GM12878 (cell line): ENCODE measurements around the gene LRRK1. TPM values are rescaled to one million over a fixed set of nuclear protein-coding genes. Genes with fewer than 3 reads are reported as not detected.

Source experiments
- CBX3 ChIP-seq: fragments of 200-600 bp; sonication (generic); IDR thresholded peaks from 2 replicates; pipeline ENCODE4 v1.6.1; 2016; ENCODE audit warnings: low read depth, borderline replicate concordance
- CBX5 ChIP-seq: sonication (generic); IDR thresholded peaks from 2 replicates; pipeline ENCODE4 v1.6.1; 2016; ENCODE audit warnings: low read depth, moderate library complexity, mild to moderate bottlenecking, inconsistent platforms
- CEBPB ChIP-seq, 2 experiments: fragments of 150-350 bp in 1 of 2; IDR thresholded peaks; 2 replicates each; pipeline ENCODE4 v1.6.1; 2012 to 2014; ENCODE audit warnings: low read depth in 2 of 2, low read length in 2 of 2, borderline replicate concordance in 1 of 2, inconsistent platforms in 1 of 2
- ESRRA ChIP-seq: IDR thresholded peaks from 2 replicates; pipeline ENCODE4 v1.6.1; 2012; ENCODE audit warnings: mild to moderate bottlenecking, low read length, improper control_type of control experiment
- FOS ChIP-seq: IDR thresholded peaks from 3 replicates; pipeline ENCODE4 v1.6.1; 2011; ENCODE audit warnings: borderline replicate concordance; ENCODE audit not compliant: insufficient read length; ENCODE audit errors: extremely low read depth
- GABPA ChIP-seq: IDR thresholded peaks from 2 replicates; pipeline ENCODE4 v1.6.1; 2014; ENCODE audit warnings: antibody characterized with exemption, low read depth, mild to moderate bottlenecking, inconsistent platforms
- KDM1A ChIP-seq: fragments of 200-600 bp; sonication (generic); IDR thresholded peaks from 2 replicates; pipeline ENCODE4 v1.6.1; 2016; ENCODE audit warnings: borderline replicate concordance
- RAD21 ChIP-seq: IDR thresholded peaks from 2 replicates; pipeline ENCODE4 v1.6.1; 2011; ENCODE audit warnings: mild to moderate bottlenecking, low read depth, low read length, moderate library complexity; ENCODE audit not compliant: insufficient read depth
- SIN3A ChIP-seq: IDR thresholded peaks from 2 replicates; pipeline ENCODE4 v1.6.1; 2012; ENCODE audit warnings: low read depth, low read length, improper control_type of control experiment
- SIX5 ChIP-seq: IDR thresholded peaks from 2 replicates; pipeline ENCODE4 v1.6.1; 2011; ENCODE audit warnings: mild to moderate bottlenecking, low read depth, low read length, moderate library complexity; ENCODE audit not compliant: severe bottlenecking
- SMAD5 ChIP-seq: IDR thresholded peaks from 2 replicates; pipeline ENCODE4 v1.6.1; 2016; ENCODE audit warnings: antibody characterized with exemption, low read depth
- SMC3 ChIP-seq: IDR thresholded peaks from 2 replicates; pipeline ENCODE4 v1.6.1; 2011; ENCODE audit warnings: low read length, improper control_type of control experiment, borderline replicate concordance
- SP1 ChIP-seq: IDR thresholded peaks from one replicate; pipeline ENCODE4 v1.6.1; 2011; ENCODE audit warnings: low read depth, low read length
- STAT3 ChIP-seq: IDR thresholded peaks from 2 replicates; pipeline ENCODE4 v1.6.1; 2011; ENCODE audit warnings: low read depth, low read length, improper control_type of control experiment
- SUPT20H ChIP-seq: IDR thresholded peaks from 2 replicates; pipeline ENCODE4 v1.6.1; 2011; ENCODE audit warnings: low read depth, mild to moderate bottlenecking, low read length, moderate library complexity, borderline replicate concordance; ENCODE audit not compliant: control insufficient read depth
- TAF1 ChIP-seq: IDR thresholded peaks from 2 replicates; pipeline ENCODE4 v1.6.1; 2011; ENCODE audit warnings: mild to moderate bottlenecking, low read depth, low read length, borderline replicate concordance
- ZSCAN29 ChIP-seq: fragments of 450-650 bp; IDR thresholded peaks from 2 replicates; pipeline ENCODE4 v1.6.1; 2017; ENCODE audit warnings: mild to moderate bottlenecking, moderate library complexity
- polyA plus RNA-seq, 11 experiments: library from polyadenylated mRNA; depleted of rRNA in 4 of 11; unstranded in 6 of 11; stranded (reverse) in 5 of 11; fragments of >200 nt; fragmentation: Nextera tagmentation in 4 of 11; fragmentation: Illumina TruSeq in 1 of 11; extraction: Ambion mirVana in 4 of 11; extraction: Trizol in 1 of 11; gene quantifications; 1 replicate in 1 of 11; 2 replicates in 10 of 11; pipeline versions ENCODE4 v1.2.1 to v1.2.3, GENCODE V29; 2011 to 2016; ENCODE audit warnings: inconsistent platforms in 2 of 11, missing spikeins in 2 of 11, low read depth in 1 of 11
- total RNA-seq, 4 experiments: library from RNA; depleted of rRNA in 3 of 4; stranded (reverse); fragments of >200 nt in 3 of 4; fragmentation: Illumina TruSeq in 1 of 4; extraction: Trizol in 1 of 4; gene quantifications; 2 replicates each; pipeline versions ENCODE4 v1.2.1 to v1.2.3, GENCODE V29; 2013 to 2021
- TF ChIP-seq, protein P1 (sequence below): IDR thresholded peaks from 2 replicates; pipeline ENCODE4 v1.6.1; 2011; ENCODE audit warnings: borderline replicate concordance, low read depth, mild to moderate bottlenecking, moderate library complexity, low read length; ENCODE audit not compliant: insufficient read depth, poor library complexity, severe bottlenecking
- TF ChIP-seq, protein P2 (sequence below): fragments of 450-650 bp; IDR thresholded peaks from 2 replicates; pipeline ENCODE4 v1.6.1; 2016; ENCODE audit warnings: mild to moderate bottlenecking, moderate library complexity, borderline replicate concordance
- TF ChIP-seq, protein P3 (sequence below): fragments of 450-650 bp; IDR thresholded peaks from 2 replicates; pipeline ENCODE4 v1.6.1; 2017; ENCODE audit warnings: mild to moderate bottlenecking, moderate library complexity

The LRRK1 gene
- total and polyA plus RNA-seq, 10 of the 15 experiments (the other 5 are each of a cell fraction or from before 2014, with no cell fraction given): 2.2 to 58.3 (median 17.9) TPM

DNA sequence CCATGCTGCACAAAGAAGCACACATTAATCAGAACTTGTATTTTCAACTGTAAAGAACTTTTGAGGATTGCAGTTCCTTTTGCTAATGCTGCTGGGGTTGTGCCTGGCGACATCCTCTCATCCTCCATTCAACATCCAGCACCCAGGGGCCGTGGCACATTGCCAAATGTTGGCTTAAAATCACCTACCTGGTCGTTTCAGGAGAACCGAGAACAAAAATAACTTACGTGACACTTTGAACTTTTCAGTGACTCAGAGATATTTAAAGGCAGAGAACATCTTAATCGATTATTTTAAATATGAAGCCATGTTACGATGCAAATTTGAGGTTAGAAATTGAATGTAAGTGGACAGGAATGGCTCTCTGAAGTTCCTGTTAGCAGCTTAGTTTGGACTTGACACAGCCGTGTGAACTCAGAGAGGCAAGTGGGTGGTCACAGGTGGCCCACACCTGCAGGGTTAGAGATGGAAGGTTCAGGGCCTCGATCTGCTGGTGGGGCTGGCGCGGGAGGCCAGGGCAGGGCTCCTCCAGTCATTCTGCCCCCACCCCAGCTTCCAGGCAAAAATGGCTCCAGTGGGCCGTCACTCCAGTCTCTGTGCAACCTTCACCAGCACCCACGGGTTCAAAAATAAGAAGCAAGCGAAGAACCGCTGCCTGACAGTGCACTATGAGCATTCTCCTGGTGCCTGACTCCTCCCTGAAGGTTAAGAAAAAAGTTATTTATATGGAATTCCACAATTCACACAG is 12.2 kb downstream of the LRRK1 start (continued):
- TF ChIP-seq, protein P1, sequence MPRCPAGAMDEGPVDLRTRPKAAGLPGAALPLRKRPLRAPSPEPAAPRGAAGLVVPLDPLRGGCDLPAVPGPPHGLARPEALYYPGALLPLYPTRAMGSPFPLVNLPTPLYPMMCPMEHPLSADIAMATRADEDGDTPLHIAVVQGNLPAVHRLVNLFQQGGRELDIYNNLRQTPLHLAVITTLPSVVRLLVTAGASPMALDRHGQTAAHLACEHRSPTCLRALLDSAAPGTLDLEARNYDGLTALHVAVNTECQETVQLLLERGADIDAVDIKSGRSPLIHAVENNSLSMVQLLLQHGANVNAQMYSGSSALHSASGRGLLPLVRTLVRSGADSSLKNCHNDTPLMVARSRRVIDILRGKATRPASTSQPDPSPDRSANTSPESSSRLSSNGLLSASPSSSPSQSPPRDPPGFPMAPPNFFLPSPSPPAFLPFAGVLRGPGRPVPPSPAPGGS: no peak
- TF ChIP-seq GABPA (no peak), ESRRA (no peak), ZSCAN29 (no peak), RAD21 (no peak), SUPT20H (no peak), SMC3 (no peak), SP1 (peak; percentile 18), STAT3 (no peak), FOS (no peak), CBX3 (no peak), TAF1 (no peak), SMAD5 (no peak), CBX5 (no peak), SIX5 (no peak), SIN3A (no peak), CEBPB (IDR thresholded peaks at IDR 0.05; ENCODE audit: borderline replicate concordance in 1 of 2, low read depth in 2 of 2, low read length in 2 of 2) (no peak), KDM1A (no peak)
- TF ChIP-seq, protein P2, sequence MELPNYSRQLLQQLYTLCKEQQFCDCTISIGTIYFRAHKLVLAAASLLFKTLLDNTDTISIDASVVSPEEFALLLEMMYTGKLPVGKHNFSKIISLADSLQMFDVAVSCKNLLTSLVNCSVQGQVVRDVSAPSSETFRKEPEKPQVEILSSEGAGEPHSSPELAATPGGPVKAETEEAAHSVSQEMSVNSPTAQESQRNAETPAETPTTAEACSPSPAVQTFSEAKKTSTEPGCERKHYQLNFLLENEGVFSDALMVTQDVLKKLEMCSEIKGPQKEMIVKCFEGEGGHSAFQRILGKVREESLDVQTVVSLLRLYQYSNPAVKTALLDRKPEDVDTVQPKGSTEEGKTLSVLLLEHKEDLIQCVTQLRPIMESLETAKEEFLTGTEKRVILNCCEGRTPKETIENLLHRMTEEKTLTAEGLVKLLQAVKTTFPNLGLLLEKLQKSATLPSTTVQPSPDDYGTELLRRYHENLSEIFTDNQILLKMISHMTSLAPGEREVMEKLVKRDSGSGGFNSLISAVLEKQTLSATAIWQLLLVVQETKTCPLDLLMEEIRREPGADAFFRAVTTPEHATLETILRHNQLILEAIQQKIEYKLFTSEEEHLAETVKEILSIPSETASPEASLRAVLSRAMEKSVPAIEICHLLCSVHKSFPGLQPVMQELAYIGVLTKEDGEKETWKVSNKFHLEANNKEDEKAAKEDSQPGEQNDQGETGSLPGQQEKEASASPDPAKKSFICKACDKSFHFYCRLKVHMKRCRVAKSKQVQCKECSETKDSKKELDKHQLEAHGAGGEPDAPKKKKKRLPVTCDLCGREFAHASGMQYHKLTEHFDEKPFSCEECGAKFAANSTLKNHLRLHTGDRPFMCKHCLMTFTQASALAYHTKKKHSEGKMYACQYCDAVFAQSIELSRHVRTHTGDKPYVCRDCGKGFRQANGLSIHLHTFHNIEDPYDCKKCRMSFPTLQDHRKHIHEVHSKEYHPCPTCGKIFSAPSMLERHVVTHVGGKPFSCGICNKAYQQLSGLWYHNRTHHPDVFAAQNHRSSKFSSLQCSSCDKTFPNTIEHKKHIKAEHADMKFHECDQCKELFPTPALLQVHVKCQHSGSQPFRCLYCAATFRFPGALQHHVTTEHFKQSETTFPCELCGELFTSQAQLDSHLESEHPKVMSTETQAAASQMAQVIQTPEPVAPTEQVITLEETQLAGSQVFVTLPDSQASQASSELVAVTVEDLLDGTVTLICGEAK: no peak
- TF ChIP-seq, protein P3, sequence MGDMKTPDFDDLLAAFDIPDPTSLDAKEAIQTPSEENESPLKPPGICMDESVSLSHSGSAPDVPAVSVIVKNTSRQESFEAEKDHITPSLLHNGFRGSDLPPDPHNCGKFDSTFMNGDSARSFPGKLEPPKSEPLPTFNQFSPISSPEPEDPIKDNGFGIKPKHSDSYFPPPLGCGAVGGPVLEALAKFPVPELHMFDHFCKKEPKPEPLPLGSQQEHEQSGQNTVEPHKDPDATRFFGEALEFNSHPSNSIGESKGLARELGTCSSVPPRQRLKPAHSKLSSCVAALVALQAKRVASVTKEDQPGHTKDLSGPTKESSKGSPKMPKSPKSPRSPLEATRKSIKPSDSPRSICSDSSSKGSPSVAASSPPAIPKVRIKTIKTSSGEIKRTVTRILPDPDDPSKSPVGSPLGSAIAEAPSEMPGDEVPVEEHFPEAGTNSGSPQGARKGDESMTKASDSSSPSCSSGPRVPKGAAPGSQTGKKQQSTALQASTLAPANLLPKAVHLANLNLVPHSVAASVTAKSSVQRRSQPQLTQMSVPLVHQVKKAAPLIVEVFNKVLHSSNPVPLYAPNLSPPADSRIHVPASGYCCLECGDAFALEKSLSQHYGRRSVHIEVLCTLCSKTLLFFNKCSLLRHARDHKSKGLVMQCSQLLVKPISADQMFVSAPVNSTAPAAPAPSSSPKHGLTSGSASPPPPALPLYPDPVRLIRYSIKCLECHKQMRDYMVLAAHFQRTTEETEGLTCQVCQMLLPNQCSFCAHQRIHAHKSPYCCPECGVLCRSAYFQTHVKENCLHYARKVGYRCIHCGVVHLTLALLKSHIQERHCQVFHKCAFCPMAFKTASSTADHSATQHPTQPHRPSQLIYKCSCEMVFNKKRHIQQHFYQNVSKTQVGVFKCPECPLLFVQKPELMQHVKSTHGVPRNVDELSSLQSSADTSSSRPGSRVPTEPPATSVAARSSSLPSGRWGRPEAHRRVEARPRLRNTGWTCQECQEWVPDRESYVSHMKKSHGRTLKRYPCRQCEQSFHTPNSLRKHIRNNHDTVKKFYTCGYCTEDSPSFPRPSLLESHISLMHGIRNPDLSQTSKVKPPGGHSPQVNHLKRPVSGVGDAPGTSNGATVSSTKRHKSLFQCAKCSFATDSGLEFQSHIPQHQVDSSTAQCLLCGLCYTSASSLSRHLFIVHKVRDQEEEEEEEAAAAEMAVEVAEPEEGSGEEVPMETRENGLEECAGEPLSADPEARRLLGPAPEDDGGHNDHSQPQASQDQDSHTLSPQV: no peak
